Posterior cingulate gyrus (tissue), 11 donors: ENCODE measurements around the gene RSRC1.
"Not testable (repeated sequence)": the region's sequence is repeated elsewhere in the genome, so short reads cannot be mapped to it uniquely, and the experiment has no call there.

Source experiments
- DNase-seq, 10 donors: peaks; one replicate each; pipeline versions ENCODE4 v3.0.0 to v3.0.0-alpha.2; 2020 to 2021; ENCODE audit warnings: mixed read lengths in 3 of 10
- intact Hi-C: fragments of 100-400 bp; cut with DNase I; formaldehyde crosslinking; loops from one replicate; pipeline ENCODE4 v1.15.1; 2023

The RSRC1 gene

DNA sequence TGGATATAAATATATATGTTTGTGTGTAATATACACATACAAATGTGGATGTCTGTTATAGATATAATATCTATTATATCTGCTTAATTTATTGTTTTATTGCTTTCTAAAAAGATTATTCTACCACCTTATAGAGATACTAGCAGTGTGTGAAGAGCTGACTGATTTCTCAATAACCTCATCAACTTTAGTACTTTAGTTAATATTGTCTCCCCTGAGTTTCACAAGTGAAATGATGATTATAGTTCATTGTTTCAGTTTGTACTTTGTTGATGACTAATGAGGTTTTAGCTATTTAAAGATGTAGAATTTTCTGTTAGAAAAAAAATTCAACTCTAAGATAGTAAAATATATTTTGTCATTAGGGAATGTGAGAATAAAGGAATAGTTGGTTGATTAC is 11.4 kb downstream of the RSRC1 start:
- intact Hi-C loops: loop anchor here (10.0 kb wide), 1 partner anchor 594 kb away; no protein-coding TSS in a partner anchor
- no peak for DNase-seq

GRCh38 chr3:158122721-158123120 is 12.8 kb downstream of the RSRC1 start:
- intact Hi-C loops: loop anchor here (10.0 kb wide), 1 partner anchor 592 kb away; no protein-coding TSS in a partner anchor
- not testable (repeated sequence) for DNase-seq

GRCh38 chr3:158127250-158128219 is 17.6 kb downstream of the RSRC1 start:
- DNase-seq: no peak
- intact Hi-C loops: loop anchor here (10.0 kb wide), 1 partner anchor 587 kb away; no protein-coding TSS in a partner anchor

DNA sequence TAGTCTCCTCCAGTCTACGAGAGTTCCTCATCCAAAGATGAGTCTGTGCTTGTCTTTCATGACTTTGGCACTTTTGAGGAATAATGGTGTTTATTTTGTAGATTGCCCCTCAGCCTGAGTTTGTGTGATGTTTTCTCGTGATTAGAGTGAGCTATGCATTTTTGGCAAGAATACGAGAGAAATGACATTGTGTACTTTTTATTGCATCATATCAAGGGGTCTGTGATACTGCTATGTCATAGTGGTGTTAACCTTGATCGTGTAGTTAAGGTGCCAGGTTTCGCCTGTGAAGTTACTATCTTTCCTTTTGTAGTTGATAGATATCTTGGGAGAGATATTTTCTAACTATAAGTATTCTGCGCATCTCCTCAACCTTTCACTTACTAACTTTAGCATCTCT is 18.9 kb downstream of the RSRC1 start:
- intact Hi-C loops: loop anchor here (10.0 kb wide), 1 partner anchor 586 kb away; no protein-coding TSS in a partner anchor
- DNase-seq: no peak

- intact Hi-C loops: no loop called here
These were observed 24.5 kb downstream of the RSRC1 start for GRCh38 chr3:158134363-158134762.

DNA sequence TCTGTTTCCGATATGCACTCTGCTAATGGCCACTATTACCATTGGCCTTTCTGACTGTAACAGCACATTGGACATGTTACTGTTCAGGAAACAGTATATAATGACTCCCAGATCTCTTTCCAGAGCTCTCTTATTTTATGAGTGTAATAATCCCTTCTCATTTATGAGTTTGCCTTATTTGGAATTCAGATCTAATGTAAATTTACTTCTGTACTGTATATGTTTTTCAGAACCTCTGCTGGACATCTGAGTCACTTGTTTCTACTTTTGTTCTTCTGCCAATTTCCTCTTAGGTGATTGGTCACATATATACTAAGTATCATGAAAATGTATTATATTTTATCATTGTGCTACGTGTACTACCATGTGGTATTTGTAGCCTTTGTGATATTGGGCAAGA is 30.5 kb downstream of the RSRC1 start:
- DNase-seq: no peak
- intact Hi-C loops: no loop called here

More at GRCh38 chr3:158134363-158134762, 24.5 kb downstream of the RSRC1 start:
- no peak for DNase-seq

DNA sequence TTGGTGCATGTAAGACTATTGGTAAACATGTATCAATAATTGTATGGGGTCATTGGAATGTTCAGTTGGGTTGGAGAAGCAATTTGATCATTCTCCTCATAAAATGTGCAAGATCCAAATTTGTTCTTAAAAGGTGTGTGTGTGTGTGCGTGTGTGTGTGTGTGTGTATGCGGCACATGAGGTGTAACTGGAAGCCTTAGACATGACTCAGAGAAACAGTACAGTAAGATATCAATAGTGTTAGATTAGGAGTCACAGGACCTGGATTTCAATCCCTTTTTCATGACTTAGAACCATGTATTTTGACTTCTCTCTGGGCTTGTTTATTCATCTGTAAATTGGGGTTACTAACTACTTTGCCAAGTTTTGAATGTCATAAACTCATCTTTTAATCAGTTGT is 38.3 kb downstream of the RSRC1 start:
- intact Hi-C loops: no loop called here
- no peak for DNase-seq

GRCh38 chr3:158152186-158152585 is 42.3 kb downstream of the RSRC1 start:
- intact Hi-C loops: no loop called here

DNA sequence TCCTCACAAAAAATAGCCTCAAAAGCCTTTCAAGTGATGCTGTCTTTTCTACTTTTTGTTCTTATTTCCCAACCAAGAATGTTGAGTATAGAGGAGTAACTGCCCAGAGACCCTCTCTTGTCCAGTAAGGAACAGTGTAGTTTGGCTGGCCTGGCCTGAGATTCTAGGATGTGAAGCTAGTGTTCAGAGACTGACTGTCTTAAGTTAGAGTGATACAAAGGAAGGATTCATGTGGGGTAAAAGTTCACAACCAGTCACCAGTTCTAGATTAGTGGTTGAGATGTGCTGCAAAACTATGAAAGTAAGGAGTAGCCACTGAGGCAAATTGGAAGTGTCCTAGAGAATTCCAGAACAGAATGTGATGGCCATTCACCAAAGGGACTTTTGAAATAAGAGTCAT is 49.1 kb downstream of the RSRC1 start:
- intact Hi-C loops: no loop called here
- no peak for DNase-seq

More at GRCh38 chr3:158152186-158152585, 42.3 kb downstream of the RSRC1 start:
- DNase-seq: no peak

- intact Hi-C loops: no loop called here
- no peak for DNase-seq
These were observed 49.8 kb downstream of the RSRC1 start for GRCh38 chr3:158159714-158160113.

- intact Hi-C loops: no loop called here
- no peak for DNase-seq
These were observed 51.1 kb downstream of the RSRC1 start for GRCh38 chr3:158160958-158161357.

GRCh38 chr3:158165141-158165655 is 55.3 kb downstream of the RSRC1 start:
- no peak for DNase-seq
- intact Hi-C loops: no loop called here

- intact Hi-C loops: no loop called here
- DNase-seq: no peak
These were observed 55.8 kb downstream of the RSRC1 start for GRCh38 chr3:158165730-158166129.

DNA sequence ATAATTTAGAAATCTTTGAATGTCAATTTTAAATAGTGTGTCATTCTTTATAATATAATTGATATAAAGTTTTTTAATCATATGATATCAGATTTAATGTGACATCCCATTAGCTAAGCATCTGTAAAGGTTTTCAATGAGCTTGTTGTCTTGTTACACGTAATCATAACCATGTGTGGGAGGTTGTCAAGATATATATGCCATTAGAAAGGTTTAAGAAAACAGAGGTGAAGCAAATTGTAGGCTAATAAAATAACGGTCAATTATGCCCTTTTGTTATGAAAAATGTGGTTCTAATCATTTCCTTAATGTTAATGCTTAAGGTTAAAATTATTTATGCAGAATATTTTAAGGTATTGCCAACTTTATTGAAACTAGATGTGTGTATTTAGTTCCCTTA is 56.3 kb downstream of the RSRC1 start:
- intact Hi-C loops: no loop called here
- DNase-seq: no peak

DNA sequence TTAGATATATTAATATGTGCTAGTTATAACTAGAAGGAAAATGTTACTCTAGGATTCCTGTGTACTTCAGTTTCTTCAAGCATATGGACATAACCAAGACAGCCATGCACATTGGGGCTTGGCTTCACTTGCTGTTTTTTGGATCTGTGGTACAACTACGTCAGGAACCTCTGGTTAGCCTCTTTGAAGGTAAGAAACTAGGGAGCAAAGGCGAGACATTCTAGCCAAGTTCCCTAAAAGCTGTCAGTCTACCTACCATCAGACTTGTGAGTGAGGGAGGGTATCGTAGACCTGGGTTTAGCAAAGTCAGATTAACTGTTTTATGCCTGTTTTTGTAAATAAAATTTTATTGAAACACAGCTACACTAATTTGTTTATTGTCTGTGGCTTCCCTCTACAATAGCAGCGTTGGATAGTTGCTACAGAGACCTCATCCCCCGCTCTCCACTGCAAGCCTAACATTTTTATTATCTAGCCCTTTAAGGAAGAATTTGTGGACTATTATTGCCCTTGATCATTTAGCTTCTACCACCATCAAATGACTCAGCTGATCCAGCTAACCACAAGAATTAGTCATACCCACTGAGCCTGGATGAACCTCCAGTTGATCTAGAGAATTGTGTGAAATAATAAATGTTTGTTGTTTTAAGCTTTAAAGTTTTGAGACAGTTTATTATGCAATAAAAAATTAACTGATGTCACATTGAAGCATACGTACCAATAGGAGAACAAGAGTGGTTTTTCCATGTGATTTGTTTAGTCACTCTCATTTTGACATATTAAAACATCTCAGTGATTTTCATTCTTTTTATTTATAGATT is 58.1 kb downstream of the RSRC1 start:
- no peak for DNase-seq
- intact Hi-C loops: no loop called here

DNA sequence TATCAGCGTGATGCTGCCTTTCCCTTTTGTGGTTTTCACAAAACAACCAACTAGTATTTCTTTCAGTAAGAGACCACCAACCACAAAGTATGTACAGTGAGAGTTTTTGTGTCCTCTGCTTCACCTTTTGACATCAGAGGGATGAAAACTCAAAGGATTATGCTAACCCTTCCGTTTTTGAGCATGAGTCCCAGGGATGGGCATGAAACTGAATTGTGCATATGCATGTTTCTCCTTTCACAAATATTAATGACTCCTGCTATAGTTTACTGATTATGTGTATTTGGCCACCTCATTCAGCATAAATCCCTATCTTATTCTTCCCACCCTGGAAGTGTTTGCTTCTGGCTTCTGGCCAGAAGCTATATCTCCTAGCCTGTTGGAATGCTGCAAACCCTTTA is 59.2 kb downstream of the RSRC1 start:
- no peak for DNase-seq
- intact Hi-C loops: no loop called here

DNA sequence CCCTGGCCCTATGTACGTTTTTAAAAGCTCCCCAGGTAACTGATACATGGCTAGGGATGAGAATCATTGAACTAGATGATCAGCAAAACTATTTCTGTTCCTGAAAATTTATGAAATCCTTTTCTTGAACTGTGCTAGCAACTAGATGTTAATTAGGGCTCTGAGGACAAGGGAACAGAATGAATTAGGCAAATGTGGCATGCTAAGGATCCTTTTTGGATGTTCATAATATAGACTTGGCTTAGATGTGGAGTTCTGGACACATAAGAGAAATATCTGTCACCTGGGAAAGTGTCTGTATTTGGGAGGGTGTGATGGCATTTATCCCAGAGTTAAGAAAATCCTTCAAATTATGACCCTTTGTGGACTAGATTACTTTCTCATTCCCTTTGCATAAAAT is 71.2 kb downstream of the RSRC1 start:
- DNase-seq: no peak
- intact Hi-C loops: no loop called here

DNA sequence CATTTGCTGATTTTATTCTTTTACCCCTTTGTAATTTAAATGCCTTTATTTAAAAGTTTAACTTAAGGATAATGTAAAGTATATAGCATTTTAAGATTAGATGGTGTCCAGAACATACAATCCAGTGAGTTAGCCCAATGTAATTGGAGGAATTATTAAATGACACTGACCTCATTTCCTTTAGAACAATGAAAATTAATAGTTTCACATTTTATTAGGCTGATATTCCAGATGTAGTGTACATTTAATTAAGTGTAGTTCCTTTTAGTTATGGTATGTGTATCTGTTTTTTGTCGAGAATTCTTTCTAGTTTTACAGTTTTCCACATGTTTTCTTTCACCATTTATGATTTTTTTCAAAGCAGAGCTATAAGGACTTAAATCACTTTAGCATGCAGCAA is 75.8 kb downstream of the RSRC1 start:
- DNase-seq: no peak
- intact Hi-C loops: no loop called here

DNA sequence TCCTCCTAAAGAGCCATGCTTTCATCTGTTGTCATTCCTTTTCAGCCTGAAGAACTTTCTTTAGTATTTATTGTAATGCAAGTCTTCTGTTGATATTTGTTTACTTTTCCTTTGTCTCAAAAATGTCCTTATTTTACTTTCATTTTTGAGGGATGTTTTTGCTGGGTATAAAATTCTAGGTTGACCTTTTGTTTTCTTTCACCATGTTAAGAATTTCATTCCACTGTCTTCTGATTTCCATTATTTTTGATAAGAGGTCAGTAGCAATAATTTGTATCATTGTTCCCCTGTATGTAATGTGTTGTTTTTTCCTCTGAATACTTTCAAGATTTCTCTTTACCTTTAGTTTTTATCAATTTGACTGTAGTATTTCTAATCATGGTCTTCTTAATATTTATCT is 91.1 kb downstream of the RSRC1 start:
- no peak for DNase-seq
- intact Hi-C loops: no loop called here

GRCh38 chr3:158205324-158205723 is 95.4 kb downstream of the RSRC1 start:
- intact Hi-C loops: no loop called here
- no peak for DNase-seq

DNA sequence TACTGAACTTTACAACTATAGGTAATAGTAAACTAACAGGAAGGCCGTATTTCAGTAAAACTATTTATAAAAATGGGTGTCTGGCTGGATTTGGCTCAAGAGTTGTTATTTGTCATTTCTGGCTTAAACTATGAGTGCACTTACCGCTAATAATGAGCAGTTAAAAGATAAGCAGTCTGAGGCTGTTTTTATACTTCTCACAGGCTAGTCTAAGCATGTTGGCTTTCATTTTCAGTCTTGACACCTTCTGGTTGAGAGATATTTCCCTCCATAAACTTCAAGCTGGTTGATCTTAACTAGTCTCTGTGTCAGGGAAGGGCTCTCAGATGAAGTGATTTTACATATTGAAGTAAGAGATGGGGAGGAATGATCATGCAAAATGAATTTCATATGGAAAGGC is 96.1 kb downstream of the RSRC1 start:
- intact Hi-C loops: no loop called here
- no peak for DNase-seq
